GM18868 (cell line): Measurements from ENCODE around the gene TMEM147.

Source experiments
- ATAC-seq: cut with Tn5 transposase; IDR thresholded peaks from one replicate; pipeline ENCODE4 v1.9.1; 2021; ENCODE audit warnings: mild to moderate bottlenecking, moderate library complexity; ENCODE audit not compliant: unreplicated experiment

Gene TMEM147

GRCh38 chr19:35519291-35519690 lies 26.1 kb upstream of the TMEM147 start:
- no peak for ATAC-seq

- no peak for ATAC-seq
These were observed 24.2 kb upstream of the TMEM147 start for GRCh38 chr19:35521124-35521743.

- no peak for ATAC-seq
These were observed 22.6 kb upstream of the TMEM147 start for GRCh38 chr19:35522745-35523327.

- no peak for ATAC-seq
These were observed 21.1 kb upstream of the TMEM147 start for GRCh38 chr19:35524181-35524837.

- no peak for ATAC-seq
These were observed 19.6 kb upstream of the TMEM147 start for GRCh38 chr19:35525873-35526272.

GRCh38 chr19:35528218-35529038 lies 17.0 kb upstream of the TMEM147 start, which contains the start of gene SBSN:
SBSN (minus strand) TSS chr19:35528311; CDS start chr19:35528281, 30 bp downstream.
- ATAC-seq, result no peak

- ATAC-seq, result no peak
These were observed 15.9 kb upstream of the TMEM147 start for GRCh38 chr19:35529241-35530218.

- no peak for ATAC-seq
These were observed 14.1 kb upstream of the TMEM147 start for GRCh38 chr19:35531291-35531690.

- ATAC-seq, result no peak
These were observed 12.1 kb upstream of the TMEM147 start, which contains the start of gene GAPDHS for GRCh38 chr19:35533201-35533821. GAPDHS (plus strand) TSS chr19:35533456; CDS start chr19:35533528, 72 bp downstream.

- ATAC-seq, result no peak
These were observed 11.5 kb upstream of the TMEM147 start for GRCh38 chr19:35533822-35534392.

- no peak for ATAC-seq
These were observed 10.5 kb upstream of the TMEM147 start for GRCh38 chr19:35534803-35535480.

GRCh38 chr19:35539314-35539713 lies 6.1 kb upstream of the TMEM147 start:
- no peak for ATAC-seq

- ATAC-seq, result no peak
These were observed 5.6 kb upstream of the TMEM147 start for GRCh38 chr19:35539850-35540249.

GRCh38 chr19:35540356-35540927 lies 5.0 kb upstream of the TMEM147 start:
- ATAC-seq, result no peak

GRCh38 chr19:35542209-35542608 lies 3.2 kb upstream of the TMEM147 start:
- ATAC-seq, result no peak

- ATAC-seq, result no peak
These were observed 1.9 kb upstream of the TMEM147 start for GRCh38 chr19:35543280-35544109.

- no peak for ATAC-seq
These were observed 1.2 kb upstream of the TMEM147 start for GRCh38 chr19:35544110-35544802.
